GM15510 (cell line): ENCODE data around the gene PCDHA10.
"Not testable (repeated sequence)": the region's sequence is repeated elsewhere in the genome, so short reads cannot be mapped to it uniquely, and the experiment has no call there.

Experiments used
- POLR2A ChIP-seq: IDR thresholded peaks from 3 replicates; pipeline ENCODE4 v1.6.1; 2011; ENCODE audit warnings: borderline replicate concordance; ENCODE audit not compliant: insufficient read length; ENCODE audit errors: extremely low read depth

Gene PCDHA10

DNA sequence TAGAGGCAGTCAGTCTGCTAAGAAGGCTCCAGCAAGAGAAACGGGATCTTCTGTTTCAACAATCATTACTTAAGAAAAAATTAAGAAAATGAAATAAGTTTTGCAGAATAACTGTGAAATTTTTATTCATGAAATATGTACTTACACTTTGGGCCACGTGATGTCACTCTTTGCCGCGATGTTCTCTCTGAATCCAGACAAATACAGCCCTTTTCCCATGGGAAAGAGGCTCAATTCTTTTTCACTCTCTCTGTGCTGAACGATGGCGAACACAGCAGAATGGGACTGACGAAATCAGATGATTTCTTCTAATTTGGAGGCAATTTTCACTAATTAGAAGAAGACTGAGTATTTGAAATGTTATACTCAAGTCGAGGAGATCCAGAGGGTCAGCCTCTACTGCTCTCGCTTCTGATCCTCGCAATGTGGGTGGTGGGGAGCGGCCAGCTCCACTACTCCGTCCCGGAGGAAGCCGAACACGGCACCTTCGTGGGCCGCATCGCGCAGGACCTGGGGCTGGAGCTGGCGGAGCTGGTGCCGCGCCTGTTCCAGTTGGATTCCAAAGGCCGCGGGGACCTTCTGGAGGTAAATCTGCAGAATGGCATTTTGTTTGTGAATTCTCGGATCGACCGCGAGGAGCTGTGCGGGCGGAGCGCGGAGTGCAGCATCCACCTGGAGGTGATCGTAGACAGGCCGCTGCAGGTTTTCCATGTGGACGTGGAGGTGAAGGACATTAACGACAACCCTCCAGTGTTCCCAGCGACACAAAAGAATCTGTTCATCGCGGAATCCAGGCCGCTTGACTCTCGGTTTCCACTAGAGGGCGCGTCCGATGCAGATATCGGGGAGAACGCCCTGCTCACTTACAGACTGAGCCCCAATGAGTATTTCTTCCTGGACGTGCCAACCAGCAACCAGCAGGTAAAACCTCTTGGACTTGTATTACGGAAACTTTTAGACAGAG lies 7.3 kb upstream of the PCDHA10 start, which contains the start of gene PCDHA9:
Gene PCDHA9, plus strand, starts transcription at position 244 of the 964 bp plus-strand sequence. Its CDS starts 114 bp downstream, at position 358.
- TF ChIP-seq POLR2A: not testable (repeated sequence)

DNA sequence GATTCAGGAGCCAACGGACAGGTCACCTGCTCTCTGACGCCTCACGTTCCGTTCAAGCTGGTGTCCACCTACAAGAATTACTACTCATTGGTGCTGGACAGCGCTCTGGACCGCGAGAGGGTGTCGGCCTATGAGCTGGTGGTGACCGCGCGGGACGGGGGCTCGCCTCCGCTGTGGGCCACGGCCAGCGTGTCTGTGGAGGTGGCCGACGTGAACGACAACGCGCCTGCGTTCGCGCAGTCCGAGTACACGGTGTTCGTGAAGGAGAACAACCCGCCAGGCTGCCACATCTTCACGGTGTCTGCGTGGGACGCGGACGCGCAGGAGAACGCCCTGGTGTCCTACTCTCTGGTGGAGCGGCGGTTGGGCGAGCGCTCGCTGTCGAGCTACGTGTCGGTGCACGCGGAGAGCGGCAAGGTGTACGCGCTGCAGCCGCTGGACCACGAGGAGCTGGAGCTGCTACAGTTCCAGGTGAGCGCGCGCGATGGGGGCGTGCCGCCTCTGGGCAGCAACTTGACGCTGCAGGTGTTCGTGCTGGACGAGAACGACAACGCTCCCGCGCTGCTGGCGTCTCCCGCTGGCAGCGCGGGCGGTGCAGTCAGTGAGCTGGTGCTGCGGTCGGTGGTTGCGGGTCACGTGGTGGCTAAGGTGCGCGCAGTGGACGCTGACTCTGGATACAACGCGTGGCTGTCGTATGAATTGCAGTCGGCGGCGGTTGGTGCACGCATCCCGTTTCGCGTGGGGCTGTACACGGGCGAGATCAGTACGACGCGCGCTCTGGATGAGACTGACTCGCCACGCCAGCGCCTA lies 1.7 kb downstream of the PCDHA10 start:
- no peak for TF ChIP-seq POLR2A

GRCh38 chr5:140857987-140858240 lies 2.2 kb downstream of the PCDHA10 start:
- TF ChIP-seq POLR2A: no peak

DNA sequence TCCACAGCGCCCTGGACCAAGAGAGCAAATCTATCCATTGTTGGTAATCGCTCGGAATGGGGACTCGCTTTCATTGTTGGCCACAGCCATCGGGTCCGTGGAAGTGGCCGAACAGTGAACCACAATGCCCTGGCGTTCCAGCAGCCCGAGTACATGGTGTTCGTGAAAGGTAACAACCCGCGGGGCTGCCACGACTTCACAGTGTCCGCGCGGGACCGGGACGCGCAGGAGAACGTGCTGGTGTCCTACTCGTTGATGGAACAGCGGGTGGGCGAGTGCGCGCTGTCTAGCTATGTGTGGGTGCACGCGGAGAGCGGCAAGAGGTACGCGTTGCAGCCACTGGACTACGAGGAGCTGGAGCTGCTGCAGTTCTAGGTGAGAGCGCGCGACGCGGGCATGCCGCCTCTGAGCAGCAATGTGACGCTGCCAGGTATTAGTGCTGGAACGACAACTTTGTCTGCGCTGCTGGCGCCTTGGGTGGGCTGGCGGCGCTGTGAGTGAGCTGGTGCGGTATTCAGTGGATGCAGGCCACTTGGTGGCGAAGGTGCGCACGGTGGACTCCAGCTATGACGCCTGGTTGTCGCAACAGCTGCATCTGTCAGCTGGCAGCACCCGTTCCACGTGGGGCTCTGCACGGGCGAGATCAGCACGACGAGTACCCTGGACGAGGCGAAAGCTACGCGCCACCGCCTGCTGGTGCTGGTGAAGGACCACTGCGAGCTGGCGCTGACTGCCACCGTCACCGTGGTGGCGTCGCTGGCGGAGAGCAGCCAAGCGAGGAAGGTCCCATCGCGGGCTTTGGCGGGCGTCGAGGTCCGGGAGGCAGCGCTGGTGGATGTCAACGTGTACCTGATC lies 7.0 kb downstream of the PCDHA10 start:
- TF ChIP-seq POLR2A: no peak

GRCh38 chr5:140868721-140869554 lies 13.2 kb downstream of the PCDHA10 start, which contains the start of gene PCDHA11:
Gene PCDHA11 (plus strand): TSS chr5:140868957. CDS start chr5:140869104, 147 bp downstream.
- no peak for TF ChIP-seq POLR2A

DNA sequence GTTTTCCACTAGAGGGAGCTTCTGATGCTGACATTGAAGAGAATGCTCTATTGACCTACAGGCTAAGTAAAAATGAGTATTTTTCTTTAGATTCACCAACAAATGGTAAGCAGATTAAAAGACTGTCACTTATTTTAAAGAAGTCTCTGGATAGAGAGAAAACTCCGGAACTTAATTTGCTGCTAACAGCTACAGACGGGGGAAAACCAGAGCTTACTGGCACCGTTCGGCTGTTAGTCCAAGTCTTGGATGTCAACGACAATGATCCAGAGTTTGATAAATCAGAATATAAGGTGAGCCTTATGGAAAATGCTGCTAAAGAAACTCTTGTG lies 13.8 kb downstream of the PCDHA10 start:
- no peak for TF ChIP-seq POLR2A

DNA sequence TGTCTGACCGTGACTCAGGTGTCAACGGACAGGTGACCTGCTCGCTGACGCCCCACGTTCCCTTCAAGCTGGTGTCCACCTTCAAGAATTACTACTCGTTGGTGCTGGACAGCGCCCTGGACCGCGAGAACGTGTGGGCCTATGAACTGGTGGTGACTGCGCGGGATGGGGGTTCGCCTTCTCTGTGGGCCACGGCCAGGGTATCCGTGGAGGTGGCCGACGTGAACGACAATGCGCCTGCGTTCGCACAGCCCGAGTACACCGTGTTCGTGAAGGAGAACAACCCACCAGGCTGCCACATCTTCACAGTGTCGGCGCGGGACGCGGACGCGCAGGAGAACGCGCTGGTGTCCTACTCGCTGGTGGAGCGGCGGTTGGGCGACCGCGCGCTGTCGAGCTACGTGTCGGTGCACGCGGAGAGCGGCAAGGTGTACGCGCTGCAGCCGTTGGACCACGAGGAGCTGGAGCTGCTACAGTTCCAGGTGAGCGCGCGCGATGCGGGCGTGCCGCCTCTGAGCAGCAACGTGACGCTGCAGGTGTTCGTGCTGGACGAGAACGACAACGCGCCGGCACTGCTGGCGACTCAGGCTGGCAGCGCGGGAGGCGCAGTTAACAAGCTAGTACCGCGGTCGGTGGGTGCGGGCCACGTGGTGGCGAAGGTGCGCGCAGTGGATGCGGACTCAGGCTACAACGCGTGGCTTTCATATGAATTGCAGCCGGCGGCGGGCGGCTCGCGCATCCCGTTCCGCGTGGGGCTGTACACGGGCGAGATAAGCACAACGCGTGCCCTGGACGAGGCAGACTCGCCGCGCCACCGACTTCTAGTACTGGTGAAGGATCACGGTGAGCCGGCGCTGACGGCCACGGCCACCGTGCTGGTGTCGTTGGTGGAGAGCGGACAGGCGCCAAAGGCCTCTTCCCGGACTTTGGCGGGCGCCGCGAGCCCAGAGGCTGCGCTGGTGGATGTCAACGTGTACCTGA lies 14.8 kb downstream of the PCDHA10 start:
- TF ChIP-seq POLR2A: no peak

DNA sequence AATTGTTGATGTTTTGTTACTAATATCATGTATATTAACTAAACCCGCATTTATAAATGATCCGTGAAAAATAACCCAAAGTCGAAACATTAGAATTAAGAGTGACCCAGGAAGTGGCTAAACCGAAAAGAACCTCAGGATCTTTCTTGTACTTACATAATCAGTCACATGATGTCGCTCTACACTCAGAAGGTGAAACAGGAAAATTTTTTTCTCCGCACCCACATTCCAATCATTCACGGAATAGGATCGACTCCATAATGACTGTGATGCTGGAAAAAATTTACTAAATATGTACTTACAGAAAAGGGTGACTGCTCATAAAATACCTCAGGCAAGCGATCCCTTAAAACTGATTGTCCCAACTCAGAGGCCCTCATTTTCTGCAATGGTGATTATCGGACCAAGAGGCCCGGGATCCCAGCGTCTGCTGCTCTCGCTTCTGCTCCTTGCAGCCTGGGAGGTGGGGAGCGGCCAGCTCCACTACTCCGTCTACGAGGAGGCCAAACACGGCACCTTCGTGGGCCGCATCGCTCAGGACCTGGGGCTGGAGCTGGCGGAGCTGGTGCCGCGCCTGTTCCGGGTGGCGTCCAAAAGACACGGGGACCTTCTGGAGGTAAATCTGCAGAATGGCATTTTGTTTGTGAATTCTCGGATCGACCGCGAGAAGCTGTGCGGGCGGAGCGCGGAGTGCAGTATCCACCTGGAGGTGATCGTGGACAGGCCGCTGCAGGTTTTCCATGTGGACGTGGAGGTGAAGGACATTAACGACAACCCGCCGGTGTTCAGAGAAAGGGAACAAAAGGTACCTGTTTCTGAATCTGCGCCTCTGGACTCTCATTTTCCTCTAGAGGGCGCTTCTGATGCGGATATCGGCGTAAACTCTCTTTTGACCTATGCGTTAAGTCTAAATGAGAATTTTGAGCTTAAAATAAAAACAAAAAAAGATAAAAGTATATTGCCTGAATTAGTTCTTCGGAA lies 19.7 kb downstream of the PCDHA10 start, which contains the start of gene PCDHA12:
Gene PCDHA12, plus strand, starts transcription at position 224 of the 981 bp plus-strand sequence. Its CDS starts 165 bp downstream, at position 389.
- TF ChIP-seq POLR2A: no peak

- TF ChIP-seq POLR2A: no peak
Observed at GRCh38 chr5:140877262-140877581, 21.5 kb downstream of the PCDHA10 start.

GRCh38 chr5:140881889-140882590 lies 26.3 kb downstream of the PCDHA10 start, which contains the start of gene PCDHA13:
Gene PCDHA13 (plus strand): TSS chr5:140882124. CDS start chr5:140882269, 145 bp downstream.
- TF ChIP-seq POLR2A: no peak

- TF ChIP-seq POLR2A: no peak
Observed at GRCh38 chr5:140882591-140882899, 26.8 kb downstream of the PCDHA10 start.

GRCh38 chr5:140883373-140883772 lies 27.7 kb downstream of the PCDHA10 start:
- no peak for TF ChIP-seq POLR2A
